ENCODE measurements around the gene LEF1. TPM values are rescaled to one million over a fixed set of nuclear protein-coding genes. Genes with fewer than 3 reads are reported as not detected.

LEF1 gene
- total RNA-seq, 2 donors from 2014 or later = 2.1 to 3.4 TPM

- Histone ChIP-seq H3K9me3 (no peaks in the 10 kb centered on the region), H3K36me3 (no peaks in the 10 kb centered on the region), H3K4me3 (no peak overlapping the region), H3K4me1 (no peaks in the 10 kb centered on the region), H3K27me3 (no peaks in the 10 kb centered on the region), H3K27ac (no peak overlapping the region), H3K9ac (ENCODE audit: low read depth in 2 of 2, low read length in 2 of 2) (no peak overlapping the region)
- DNase-seq = no peak
- no peak for TF ChIP-seq CTCF (IDR thresholded peaks at IDR 0.05)
- intact Hi-C loops (cut with DNase I) = no loop called here
These were observed 67.9 kb downstream of the LEF1 start for GRCh38 chr4:108100827-108101226.

GRCh38 chr4:108099838-108100237 lies 68.9 kb downstream of the LEF1 start:
- TF ChIP-seq CTCF (IDR thresholded peaks at IDR 0.05) = no peak
- no peaks in the 10 kb centered on the region for H3K4me1 ChIP-seq
- H3K4me3 ChIP-seq = no peak overlapping the region
- H3K27ac ChIP-seq = no peak overlapping the region
- H3K9ac ChIP-seq (ENCODE audit: low read depth in 2 of 2, low read length in 2 of 2) = no peak overlapping the region
- intact Hi-C loops (cut with DNase I) = no loop called here
- no peaks in the 10 kb centered on the region for H3K36me3 ChIP-seq
- H3K27me3 ChIP-seq = no peaks in the 10 kb centered on the region
- H3K9me3 ChIP-seq = no peaks in the 10 kb centered on the region
- DNase-seq = no peak

- Histone ChIP-seq H3K9ac (ENCODE audit: low read depth in 2 of 2, low read length in 2 of 2) (no peak overlapping the region), H3K4me3 (no peak overlapping the region), H3K4me1 (no peaks in the 10 kb centered on the region), H3K36me3 (no peaks in the 10 kb centered on the region), H3K9me3 (no peaks in the 10 kb centered on the region), H3K27ac (no peak overlapping the region), H3K27me3 (no peaks in the 10 kb centered on the region)
- TF ChIP-seq CTCF (IDR thresholded peaks at IDR 0.05) = no peak
- DNase-seq = no peak
- intact Hi-C loops (cut with DNase I) = no loop called here
These were observed 70.7 kb downstream of the LEF1 start for GRCh38 chr4:108097990-108098553.

- H3K27ac ChIP-seq = no peak overlapping the region
- intact Hi-C loops (cut with DNase I) = no loop called here
- no peaks in the 10 kb centered on the region for H3K4me1 ChIP-seq
- H3K27me3 ChIP-seq = no peaks in the 10 kb centered on the region
- no peak for TF ChIP-seq CTCF (IDR thresholded peaks at IDR 0.05)
- no peak overlapping the region for H3K9ac ChIP-seq (ENCODE audit: low read depth in 2 of 2, low read length in 2 of 2)
- DNase-seq = no peak
- no peaks in the 10 kb centered on the region for H3K9me3 ChIP-seq
- H3K36me3 ChIP-seq = no peaks in the 10 kb centered on the region
- H3K4me3 ChIP-seq = no peak overlapping the region
These were observed 73.7 kb downstream of the LEF1 start for GRCh38 chr4:108094923-108095482.

GRCh38 chr4:108094131-108094530 lies 74.6 kb downstream of the LEF1 start:
- Histone ChIP-seq H3K9ac (ENCODE audit: low read depth in 2 of 2, low read length in 2 of 2) (no peak overlapping the region), H3K4me3 (no peak overlapping the region), H3K27ac (no peak overlapping the region), H3K36me3 (no peaks in the 10 kb centered on the region), H3K9me3 (no peaks in the 10 kb centered on the region), H3K4me1 (no peaks in the 10 kb centered on the region), H3K27me3 (no peaks in the 10 kb centered on the region)
- no peak for DNase-seq
- no peak for TF ChIP-seq CTCF (IDR thresholded peaks at IDR 0.05)
- intact Hi-C loops (cut with DNase I) = no loop called here
